Smooth muscle cell of the coronary artery (primary cell): Measurements from ENCODE around the gene BBIP1. TPM values are rescaled to one million over a fixed set of nuclear protein-coding genes. Genes with fewer than 3 reads are reported as not detected.

Experiments used
- total RNA-seq: library from RNA; depleted of rRNA; stranded (reverse); fragments of >200 nt; gene quantifications from 2 replicates; pipeline ENCODE4 v1.2.3, GENCODE V29; 2014; ENCODE audit warnings: low replicate concordance

The BBIP1 gene
- total RNA-seq = 6.1 and 20.0 TPM in 2 replicates

GRCh38 chr10:110918643-110919348 is at the start of gene BBIP1:
BBIP1 (minus strand) TSS chr10:110919180; CDS start chr10:110918157, 1,023 bp downstream.

GRCh38 chr10:110919349-110919931 is 460 bp upstream of the BBIP1 start, which contains the start of gene SHOC2:
SHOC2 (plus strand) TSS chr10:110919604; CDS start chr10:110964359, 44,755 bp downstream.

GRCh38 chr10:110871298-110872084 is 47.5 kb downstream of the BBIP1 start, which contains the start of gene PDCD4:
PDCD4 (plus strand) TSS chr10:110871928; CDS start chr10:110876028, 4,100 bp downstream.

Other genes with a start within 250 kb of the BBIP1 start
- 43.7 and 255 TPM in 2 replicates for gene PDCD4, start 47.3 kb downstream of the BBIP1 start, total RNA-seq
- gene SHOC2, start 424 bp upstream of the BBIP1 start, total RNA-seq = 37.9 and 76.2 TPM in 2 replicates
- 2.9 TPM in 1 of 2 replicates, not detected in the other for gene ADRA2A, start 157.8 kb upstream of the BBIP1 start, total RNA-seq